Tibial artery (tissue), 4 donors: ENCODE results near the gene IRX4.

ENCODE experiments used
- DNase-seq, 2 donors: peaks; one replicate each; pipeline ENCODE4 v3.0.0-alpha.2; 2019
- H3K27ac ChIP-seq, 2 donors: fragments of 200-600 bp; sonication (generic) in 1 of 2; 1 replicate in 1 of 2; 2 replicates in 1 of 2; pipeline ENCODE4 v1.5.1; 2018 to 2019; ENCODE audit warnings: mild to moderate bottlenecking in 1 of 2
- H3K27me3 ChIP-seq, 2 donors: fragments of 200-600 bp; sonication (generic) in 1 of 2; one replicate each; pipeline versions ENCODE4 v1.5.1 to v1.6.0; 2016 to 2019
- H3K36me3 ChIP-seq, 3 donors: fragments of 200-600 bp; sonication (generic) in 2 of 3; one replicate each; pipeline ENCODE4 v1.5.1; 2016 to 2019; ENCODE audit warnings: mild to moderate bottlenecking in 2 of 3
- H3K4me1 ChIP-seq, 4 donors: fragments of 200-600 bp; sonication (generic) in 2 of 4; 1 replicate in 3 of 4; 2 replicates in 1 of 4; pipeline ENCODE4 v1.5.1; 2016 to 2019
- H3K4me3 ChIP-seq, 2 donors: fragments of 200-600 bp; sonication (generic) in 1 of 2; 1 replicate in 1 of 2; 2 replicates in 1 of 2; pipeline ENCODE4 v1.5.1; 2018 to 2019; ENCODE audit warnings: mild to moderate bottlenecking in 2 of 2
- H3K9me3 ChIP-seq, 3 donors: fragments of 200-600 bp; sonication (generic) in 1 of 3; one replicate each; pipeline ENCODE4 v1.5.1; 2016 to 2019
- intact Hi-C: fragments of 100-400 bp; cut with DNase I; formaldehyde crosslinking; loops from one replicate; pipeline ENCODE4 v1.15.0; 2023; ENCODE audit warnings: low total_unique reads
- TF ChIP-seq, protein P1 (sequence below), 2 experiments: fragments of 200-600 bp in 1 of 2; fragments of 450-650 bp in 1 of 2; IDR thresholded peaks; one replicate each; pipeline ENCODE4 v1.5.1; 2017 to 2019; ENCODE audit warnings: antibody characterized with exemption in 2 of 2, mild to moderate bottlenecking in 1 of 2, moderate library complexity in 1 of 2

IRX4 gene

DNA sequence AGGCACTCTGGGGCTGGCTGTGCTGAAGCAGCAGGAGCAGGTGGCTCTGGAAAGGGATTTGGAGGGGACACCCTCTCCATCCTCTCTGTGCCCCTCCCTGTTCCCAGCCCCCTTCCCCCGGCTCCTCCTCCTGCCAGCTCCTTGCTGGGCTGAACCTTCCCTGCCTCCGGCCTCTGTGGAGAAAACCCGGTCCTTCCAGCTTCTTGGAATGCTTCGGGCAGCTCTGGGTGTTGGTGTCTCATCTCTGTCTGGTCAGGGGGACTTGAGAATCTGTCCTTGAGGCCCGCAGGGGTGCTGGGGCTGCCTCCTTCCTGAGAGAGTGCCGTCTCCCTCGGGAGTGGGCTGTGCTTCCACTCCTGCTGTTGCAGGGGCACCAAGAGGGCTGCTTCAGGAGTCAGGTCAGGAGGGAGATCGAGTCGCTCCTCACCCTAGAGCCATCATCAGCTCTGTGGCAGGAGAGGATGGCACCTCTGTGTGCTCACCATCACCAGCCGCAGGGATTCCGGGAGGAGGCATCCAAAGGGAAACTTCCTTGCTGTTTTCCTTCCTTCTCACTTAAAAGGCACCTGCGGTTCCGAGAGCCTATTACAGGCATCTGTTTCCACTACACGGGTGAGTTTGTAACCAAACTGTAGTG is 50.9 kb downstream of the IRX4 start:
- intact Hi-C loops = no loop called here
- TF ChIP-seq, protein P1, sequence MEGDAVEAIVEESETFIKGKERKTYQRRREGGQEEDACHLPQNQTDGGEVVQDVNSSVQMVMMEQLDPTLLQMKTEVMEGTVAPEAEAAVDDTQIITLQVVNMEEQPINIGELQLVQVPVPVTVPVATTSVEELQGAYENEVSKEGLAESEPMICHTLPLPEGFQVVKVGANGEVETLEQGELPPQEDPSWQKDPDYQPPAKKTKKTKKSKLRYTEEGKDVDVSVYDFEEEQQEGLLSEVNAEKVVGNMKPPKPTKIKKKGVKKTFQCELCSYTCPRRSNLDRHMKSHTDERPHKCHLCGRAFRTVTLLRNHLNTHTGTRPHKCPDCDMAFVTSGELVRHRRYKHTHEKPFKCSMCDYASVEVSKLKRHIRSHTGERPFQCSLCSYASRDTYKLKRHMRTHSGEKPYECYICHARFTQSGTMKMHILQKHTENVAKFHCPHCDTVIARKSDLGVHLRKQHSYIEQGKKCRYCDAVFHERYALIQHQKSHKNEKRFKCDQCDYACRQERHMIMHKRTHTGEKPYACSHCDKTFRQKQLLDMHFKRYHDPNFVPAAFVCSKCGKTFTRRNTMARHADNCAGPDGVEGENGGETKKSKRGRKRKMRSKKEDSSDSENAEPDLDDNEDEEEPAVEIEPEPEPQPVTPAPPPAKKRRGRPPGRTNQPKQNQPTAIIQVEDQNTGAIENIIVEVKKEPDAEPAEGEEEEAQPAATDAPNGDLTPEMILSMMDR (IDR thresholded peaks at IDR 0.05) = no peak

DNA sequence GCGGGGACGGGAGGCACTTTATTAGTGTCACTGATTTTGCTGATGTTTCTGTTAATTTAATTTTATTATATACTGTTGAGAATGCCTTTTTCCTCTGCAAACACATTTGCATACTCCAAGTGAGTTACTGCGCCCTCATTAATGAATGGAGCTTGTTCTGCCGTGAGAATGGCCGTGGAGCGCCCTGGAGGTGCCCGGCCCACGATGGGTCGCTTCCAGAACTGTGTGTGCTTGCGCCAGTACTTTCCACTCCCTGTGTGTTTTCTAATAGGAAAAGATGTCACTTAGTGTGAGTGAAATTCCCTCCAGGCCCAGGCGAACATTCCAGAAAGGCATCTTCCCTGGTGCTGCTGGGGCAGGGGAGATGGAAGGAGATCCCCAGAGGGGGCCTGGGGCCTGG is 51.5 kb downstream of the IRX4 start:
- TF ChIP-seq, protein P1 (IDR thresholded peaks at IDR 0.05) = no peak

More for the DNA sequence above, 50.9 kb downstream of the IRX4 start:
- Histone ChIP-seq H3K27me3 (peaks cover 0 to 10% of the 10 kb centered on the region in 2 donors), H3K36me3 (peaks cover 3 to 5% (median 4%) of the 10 kb centered on the region in 3 donors), H3K4me1 (no peaks in the 10 kb centered on the region), H3K9me3 (no peaks in the 10 kb centered on the region), H3K4me3 (no peak overlapping the region), H3K27ac (no peak overlapping the region)
- no peak for DNase-seq

DNA sequence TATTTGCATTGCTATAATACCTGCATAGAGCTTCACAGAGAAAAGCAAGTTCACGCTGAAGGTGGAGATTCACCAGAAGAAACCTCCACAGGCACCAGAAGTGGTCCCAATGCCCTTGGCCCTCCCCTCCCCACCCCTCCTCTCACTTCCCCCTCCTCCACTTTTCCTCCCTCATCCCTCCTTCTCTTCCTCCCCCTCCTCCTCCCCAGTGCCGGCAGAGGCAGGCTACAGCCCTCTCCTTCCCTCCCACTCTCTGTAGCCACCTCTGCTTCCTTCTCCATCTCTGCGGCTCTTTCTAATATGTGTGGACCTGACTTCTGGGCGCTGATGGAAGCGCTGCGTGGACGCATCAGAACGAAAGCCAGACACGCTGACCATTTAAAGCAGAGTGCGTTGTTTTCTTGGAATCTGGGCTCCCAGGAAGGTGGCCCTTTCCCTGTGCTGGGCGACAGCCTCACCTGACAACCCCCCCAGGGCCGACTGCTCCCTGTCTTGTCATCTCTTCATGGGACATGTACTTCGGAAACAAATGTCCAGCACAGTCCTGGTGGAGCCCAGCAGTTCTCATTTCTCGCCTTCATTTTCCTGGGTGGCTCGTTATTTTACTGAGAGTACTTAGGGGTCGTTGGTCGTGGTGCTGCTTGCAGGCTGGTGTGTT is 52.0 kb downstream of the IRX4 start:
- no peak for DNase-seq
- no peak overlapping the region for H3K27ac ChIP-seq
- intact Hi-C loops = no loop called here
- H3K4me3 ChIP-seq = no peak overlapping the region
- no peaks in the 10 kb centered on the region for H3K9me3 ChIP-seq
- TF ChIP-seq, protein P1 (IDR thresholded peaks at IDR 0.05) = no peak
- peaks cover 0 to 10% of the 10 kb centered on the region in 2 donors for H3K27me3 ChIP-seq
- peaks cover 3 to 13% (median 10%) of the 10 kb centered on the region in 3 donors for H3K36me3 ChIP-seq
- no peaks in the 10 kb centered on the region for H3K4me1 ChIP-seq

More for the DNA sequence above, 51.5 kb downstream of the IRX4 start:
- H3K27me3 ChIP-seq = peaks cover 0 to 10% of the 10 kb centered on the region in 2 donors
- intact Hi-C loops = no loop called here
- no peaks in the 10 kb centered on the region for H3K9me3 ChIP-seq
- no peak overlapping the region for H3K4me3 ChIP-seq
- H3K36me3 ChIP-seq = peaks cover 3 to 9% (median 8%) of the 10 kb centered on the region in 3 donors
- no peak for DNase-seq
- no peak overlapping the region for H3K27ac ChIP-seq
- H3K4me1 ChIP-seq = no peaks in the 10 kb centered on the region

DNA sequence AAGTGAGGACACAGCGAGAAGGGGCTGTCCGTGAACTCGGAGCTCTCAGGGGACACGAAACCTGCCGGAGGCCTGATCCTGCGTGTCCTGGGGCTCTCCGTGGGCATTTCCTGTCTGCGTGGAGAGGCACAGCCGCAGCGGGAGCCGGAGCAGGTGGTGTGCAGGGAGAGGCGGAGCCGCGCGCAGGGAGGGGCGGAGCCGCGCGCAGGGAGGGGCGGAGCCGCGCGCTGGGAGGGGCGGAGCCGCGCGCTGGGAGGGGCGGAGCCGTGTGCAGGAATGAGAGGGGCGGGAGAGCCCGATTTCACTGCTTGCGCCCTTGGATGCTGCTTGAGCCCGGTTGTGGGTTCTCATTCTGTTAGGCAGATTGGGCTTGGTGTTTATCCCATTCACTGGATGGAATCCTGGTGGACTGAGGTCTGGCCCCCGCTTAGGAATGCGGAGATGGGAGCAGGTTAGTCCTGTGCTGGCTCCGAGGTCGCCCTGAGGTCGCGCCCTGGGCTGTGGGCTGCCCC is 54.8 kb downstream of the IRX4 start:
- Histone ChIP-seq H3K36me3 (peaks cover 3 to 41% (median 33%) of the 10 kb centered on the region in 3 donors), H3K27ac (no peak overlapping the region), H3K4me1 (no peaks in the 10 kb centered on the region), H3K9me3 (no peaks in the 10 kb centered on the region), H3K4me3 (no peak overlapping the region), H3K27me3 (no peaks in the 10 kb centered on the region)
- no peak for DNase-seq
- intact Hi-C loops = no loop called here
- TF ChIP-seq, protein P1 (IDR thresholded peaks at IDR 0.05) = no peak
